Neural cell (in vitro differentiated cells): ENCODE data around the gene AREG. TPM values are rescaled to one million over a fixed set of nuclear protein-coding genes. Genes with fewer than 3 reads are reported as not detected.

Source experiments
- H2AFZ ChIP-seq: fragments of 200-600, 300-800 bp; sonication (generic), shearing (Covaris generic); 2 replicates; pipeline ENCODE4 v1.6.0; 2014; ENCODE audit warnings: low read depth, mild to moderate bottlenecking, antibody characterized with exemption, low read length, moderate library complexity
- H3F3A ChIP-seq: fragments of 200-600 bp; shearing (Covaris generic); 2 replicates; pipeline ENCODE4 v1.6.1; 2016; ENCODE audit warnings: mild to moderate bottlenecking, moderate library complexity, mixed read lengths, antibody characterized with exemption, low read length; ENCODE audit not compliant: insufficient read depth, poor library complexity, severe bottlenecking
- H3K27ac ChIP-seq: fragments of 200-600, 300-800 bp; sonication (generic), shearing (Covaris generic); 2 replicates; pipeline ENCODE4 v1.5.1; 2014; ENCODE audit warnings: mild to moderate bottlenecking, low read length, moderate library complexity
- H3K27me3 ChIP-seq: fragments of 300-800, 200-600 bp; sonication (generic), shearing (Covaris generic); 2 replicates; pipeline ENCODE4 v1.6.0; 2014; ENCODE audit warnings: mild to moderate bottlenecking, low read depth, low read length, moderate library complexity; ENCODE audit not compliant: insufficient read depth
- H3K36me3 ChIP-seq: fragments of 300-800, 200-600 bp; sonication (generic), shearing (Covaris generic); 2 replicates; pipeline ENCODE4 v1.5.1; 2014; ENCODE audit warnings: mild to moderate bottlenecking, antibody characterized with exemption, low read length, moderate library complexity; ENCODE audit not compliant: insufficient read depth
- H3K4me2 ChIP-seq: fragments of 300-800, 200-600 bp; sonication (generic), shearing (Covaris generic); 2 replicates; pipeline ENCODE4 v1.6.0; 2014; ENCODE audit warnings: mild to moderate bottlenecking, low read length
- H3K4me3 ChIP-seq: fragments of 300-800, 200-600 bp; sonication (generic), shearing (Covaris generic); 2 replicates; pipeline ENCODE4 v1.5.1; 2014; ENCODE audit warnings: mild to moderate bottlenecking, low read length, moderate library complexity
- H3K79me2 ChIP-seq: fragments of 200-600 bp; shearing (Covaris generic); replicated peaks from 2 replicates; pipeline ENCODE4 v1.6.0; 2014; ENCODE audit warnings: mild to moderate bottlenecking, low read length, moderate library complexity; ENCODE audit not compliant: insufficient read depth
- H3K9ac ChIP-seq: fragments of 300-800, 200-600 bp; sonication (generic), shearing (Covaris generic); 2 replicates; pipeline ENCODE4 v1.6.1; 2016; ENCODE audit warnings: mild to moderate bottlenecking, low read length, mixed read lengths
- H3K9me2 ChIP-seq: fragments of 200-600 bp; shearing (Covaris generic); 2 replicates; pipeline ENCODE4 v1.6.1; 2016; ENCODE audit warnings: mild to moderate bottlenecking, low read length, mixed read lengths; ENCODE audit not compliant: insufficient read depth
- H3K9me3 ChIP-seq: fragments of 200-600, 300-800 bp; sonication (generic), shearing (Covaris generic); 2 replicates; pipeline ENCODE4 v1.6.1; 2016; ENCODE audit warnings: mild to moderate bottlenecking, mixed run types, low read length, moderate library complexity, mixed read lengths
- H4K20me1 ChIP-seq: fragments of 200-600 bp; shearing (Covaris generic); 2 replicates; pipeline ENCODE4 v1.6.1; 2016; ENCODE audit warnings: mild to moderate bottlenecking, mixed run types; ENCODE audit not compliant: insufficient read depth
- CTCF ChIP-seq: fragments of 450-650 bp; IDR thresholded peaks from 2 replicates; pipeline ENCODE4 v1.5.1; 2014; ENCODE audit warnings: antibody characterized with exemption, mild to moderate bottlenecking, moderate library complexity; ENCODE audit not compliant: poor library complexity, severe bottlenecking
- EP300 ChIP-seq: fragments of 450-650 bp; conservative IDR thresholded peaks from 2 replicates; pipeline ENCODE4 v1.6.1; 2014; ENCODE audit warnings: antibody characterized with exemption, mild to moderate bottlenecking, moderate library complexity; ENCODE audit not compliant: poor library complexity, severe bottlenecking
- EZH2 ChIP-seq: fragments of 200-600, 300-800 bp; shearing (Covaris generic), sonication (generic); IDR thresholded peaks from 2 replicates; pipeline ENCODE4 v1.6.1; 2014; ENCODE audit warnings: antibody characterized with exemption, low read length, borderline replicate concordance, mild to moderate bottlenecking; ENCODE audit not compliant: insufficient read depth, poor library complexity, severe bottlenecking
- MXI1 ChIP-seq: fragments of 450-650 bp; conservative IDR thresholded peaks from 2 replicates; pipeline ENCODE4 v1.6.1; 2014; ENCODE audit warnings: antibody characterized with exemption, mild to moderate bottlenecking; ENCODE audit not compliant: poor library complexity, severe bottlenecking
- POLR2AphosphoS5 ChIP-seq: IDR thresholded peaks from 2 replicates; pipeline ENCODE4 v1.6.1; 2012
- RAD21 ChIP-seq: fragments of 450-650 bp; conservative IDR thresholded peaks from 2 replicates; pipeline ENCODE4 v1.6.1; 2014; ENCODE audit warnings: antibody characterized with exemption, mild to moderate bottlenecking, moderate library complexity
- SMC3 ChIP-seq: fragments of 450-650 bp; conservative IDR thresholded peaks from 2 replicates; pipeline ENCODE4 v1.6.1; 2014; ENCODE audit warnings: antibody characterized with exemption, mild to moderate bottlenecking, moderate library complexity; ENCODE audit not compliant: poor library complexity
- TAF1 ChIP-seq: IDR thresholded peaks from 2 replicates; pipeline ENCODE4 v1.6.1; 2012; ENCODE audit warnings: low read depth
- polyA plus RNA-seq: library from polyadenylated mRNA; depleted of rRNA; stranded (reverse); fragments of >200 nt; gene quantifications from 2 replicates; pipeline ENCODE4 v1.2.3, GENCODE V29; 2014
- TF ChIP-seq, protein P1 (sequence below): IDR thresholded peaks from 2 replicates; pipeline ENCODE4 v1.6.1; 2012; ENCODE audit warnings: borderline replicate concordance

The AREG gene
- polyA plus RNA-seq, 1 donor from 2014 or later: not detected

DNA sequence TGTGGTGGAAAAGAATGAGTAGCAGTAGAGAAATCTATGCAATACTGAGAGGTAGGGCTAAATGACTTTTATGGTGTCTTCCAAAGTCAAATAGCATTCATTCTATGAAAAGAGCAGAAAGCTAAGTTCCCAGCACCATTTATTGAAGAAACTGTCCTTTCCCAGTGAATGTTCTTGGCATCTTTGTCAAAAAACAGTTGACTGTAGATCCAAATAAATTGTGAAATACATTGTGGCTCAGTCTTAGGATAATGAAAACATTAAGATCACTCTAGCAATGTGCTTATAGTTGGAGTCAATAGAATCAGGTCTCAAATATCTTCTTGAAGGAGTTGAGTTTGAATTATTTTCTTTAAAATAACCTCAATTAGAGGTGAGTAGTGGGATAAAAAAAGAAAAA, 19.4 kb downstream of the AREG start:
- Histone ChIP-seq H3K4me2 (no peak overlapping the region), H2AFZ (no peak overlapping the region), H4K20me1 (no peaks in the 10 kb centered on the region), H3K9me3 (no peaks in the 10 kb centered on the region), H3K27me3 (no peaks in the 10 kb centered on the region), H3K9me2 (no peaks in the 10 kb centered on the region), H3K27ac (no peak overlapping the region), H3F3A (no peaks in the 10 kb centered on the region), H3K36me3 (no peaks in the 10 kb centered on the region), H3K79me2 (no peaks in the 10 kb centered on the region), H3K9ac (no peak overlapping the region), H3K4me3 (no peak overlapping the region)
- TF ChIP-seq, protein P1, sequence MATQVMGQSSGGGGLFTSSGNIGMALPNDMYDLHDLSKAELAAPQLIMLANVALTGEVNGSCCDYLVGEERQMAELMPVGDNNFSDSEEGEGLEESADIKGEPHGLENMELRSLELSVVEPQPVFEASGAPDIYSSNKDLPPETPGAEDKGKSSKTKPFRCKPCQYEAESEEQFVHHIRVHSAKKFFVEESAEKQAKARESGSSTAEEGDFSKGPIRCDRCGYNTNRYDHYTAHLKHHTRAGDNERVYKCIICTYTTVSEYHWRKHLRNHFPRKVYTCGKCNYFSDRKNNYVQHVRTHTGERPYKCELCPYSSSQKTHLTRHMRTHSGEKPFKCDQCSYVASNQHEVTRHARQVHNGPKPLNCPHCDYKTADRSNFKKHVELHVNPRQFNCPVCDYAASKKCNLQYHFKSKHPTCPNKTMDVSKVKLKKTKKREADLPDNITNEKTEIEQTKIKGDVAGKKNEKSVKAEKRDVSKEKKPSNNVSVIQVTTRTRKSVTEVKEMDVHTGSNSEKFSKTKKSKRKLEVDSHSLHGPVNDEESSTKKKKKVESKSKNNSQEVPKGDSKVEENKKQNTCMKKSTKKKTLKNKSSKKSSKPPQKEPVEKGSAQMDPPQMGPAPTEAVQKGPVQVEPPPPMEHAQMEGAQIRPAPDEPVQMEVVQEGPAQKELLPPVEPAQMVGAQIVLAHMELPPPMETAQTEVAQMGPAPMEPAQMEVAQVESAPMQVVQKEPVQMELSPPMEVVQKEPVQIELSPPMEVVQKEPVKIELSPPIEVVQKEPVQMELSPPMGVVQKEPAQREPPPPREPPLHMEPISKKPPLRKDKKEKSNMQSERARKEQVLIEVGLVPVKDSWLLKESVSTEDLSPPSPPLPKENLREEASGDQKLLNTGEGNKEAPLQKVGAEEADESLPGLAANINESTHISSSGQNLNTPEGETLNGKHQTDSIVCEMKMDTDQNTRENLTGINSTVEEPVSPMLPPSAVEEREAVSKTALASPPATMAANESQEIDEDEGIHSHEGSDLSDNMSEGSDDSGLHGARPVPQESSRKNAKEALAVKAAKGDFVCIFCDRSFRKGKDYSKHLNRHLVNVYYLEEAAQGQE: no peak
- no peak for TF ChIP-seq RAD21
- TF ChIP-seq MXI1: no peak
- no peak for TF ChIP-seq EZH2
- TF ChIP-seq TAF1: no peak
- TF ChIP-seq SMC3: no peak
- no peak for TF ChIP-seq CTCF
- no peak for TF ChIP-seq EP300
- no peak for TF ChIP-seq POLR2AphosphoS5

DNA sequence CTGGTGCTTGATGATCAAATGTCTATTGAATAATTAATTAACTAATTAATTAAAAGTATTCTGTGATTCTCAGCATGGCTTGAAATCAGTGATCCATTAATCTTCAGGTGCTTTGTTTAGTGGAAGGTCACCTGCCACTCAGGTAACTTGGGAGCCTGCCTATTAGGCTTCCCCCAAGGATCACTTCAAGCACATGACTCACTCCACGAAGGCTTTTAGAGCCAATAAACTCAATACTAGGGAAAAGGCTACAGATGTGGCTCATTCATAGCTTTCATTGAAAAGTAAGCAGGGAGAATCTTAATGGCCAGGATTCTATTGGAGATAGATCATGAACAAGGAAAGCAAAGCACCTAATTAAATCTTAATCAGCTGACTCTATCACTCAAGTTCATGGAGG, 21.3 kb downstream of the AREG start:
- Histone ChIP-seq H3K27ac (no peak overlapping the region), H3K4me3 (no peak overlapping the region), H2AFZ (no peak overlapping the region), H3K27me3 (no peaks in the 10 kb centered on the region), H3K79me2 (no peaks in the 10 kb centered on the region), H3F3A (no peaks in the 10 kb centered on the region), H4K20me1 (no peaks in the 10 kb centered on the region), H3K36me3 (no peaks in the 10 kb centered on the region), H3K9me3 (no peaks in the 10 kb centered on the region), H3K4me2 (no peak overlapping the region), H3K9ac (no peak overlapping the region), H3K9me2 (no peaks in the 10 kb centered on the region)
- TF ChIP-seq EP300: no peak
- no peak for TF ChIP-seq TAF1

- H3K4me3 ChIP-seq: no peak overlapping the region
Measured at GRCh38 chr4:74471264-74471663, 26.3 kb downstream of the AREG start.

More at GRCh38 chr4:74471264-74471663, 26.3 kb downstream of the AREG start:
- TF ChIP-seq TAF1 (no peak), SMC3 (no peak), EZH2 (no peak), MXI1 (no peak), POLR2AphosphoS5 (no peak), CTCF (no peak), EP300 (no peak), RAD21 (no peak)
- TF ChIP-seq, protein P1: no peak
- Histone ChIP-seq H3K27ac (no peak overlapping the region), H4K20me1 (no peaks in the 10 kb centered on the region), H2AFZ (no peak overlapping the region), H3K27me3 (no peaks in the 10 kb centered on the region), H3F3A (no peaks in the 10 kb centered on the region), H3K36me3 (no peaks in the 10 kb centered on the region), H3K9ac (no peak overlapping the region), H3K9me3 (no peaks in the 10 kb centered on the region), H3K79me2 (no peaks in the 10 kb centered on the region), H3K9me2 (no peaks in the 10 kb centered on the region), H3K4me2 (no peak overlapping the region)
